DND-41 (cell line): ENCODE measurements around the gene MCM5.

Source experiments
- EZH2 ChIP-seq: IDR thresholded peaks from 3 replicates; pipeline ENCODE4 v1.6.1; 2012; ENCODE audit warnings: borderline replicate concordance, low read depth, mild to moderate bottlenecking, moderate library complexity, low read length, inconsistent platforms; ENCODE audit not compliant: severe bottlenecking
- TF ChIP-seq, protein P1 (sequence below): IDR thresholded peaks from 2 replicates; pipeline ENCODE4 v1.5.1; 2012; ENCODE audit warnings: borderline replicate concordance, low read length, moderate library complexity, mild to moderate bottlenecking; ENCODE audit not compliant: poor library complexity, severe bottlenecking; ENCODE audit errors: extremely low read depth

DNA sequence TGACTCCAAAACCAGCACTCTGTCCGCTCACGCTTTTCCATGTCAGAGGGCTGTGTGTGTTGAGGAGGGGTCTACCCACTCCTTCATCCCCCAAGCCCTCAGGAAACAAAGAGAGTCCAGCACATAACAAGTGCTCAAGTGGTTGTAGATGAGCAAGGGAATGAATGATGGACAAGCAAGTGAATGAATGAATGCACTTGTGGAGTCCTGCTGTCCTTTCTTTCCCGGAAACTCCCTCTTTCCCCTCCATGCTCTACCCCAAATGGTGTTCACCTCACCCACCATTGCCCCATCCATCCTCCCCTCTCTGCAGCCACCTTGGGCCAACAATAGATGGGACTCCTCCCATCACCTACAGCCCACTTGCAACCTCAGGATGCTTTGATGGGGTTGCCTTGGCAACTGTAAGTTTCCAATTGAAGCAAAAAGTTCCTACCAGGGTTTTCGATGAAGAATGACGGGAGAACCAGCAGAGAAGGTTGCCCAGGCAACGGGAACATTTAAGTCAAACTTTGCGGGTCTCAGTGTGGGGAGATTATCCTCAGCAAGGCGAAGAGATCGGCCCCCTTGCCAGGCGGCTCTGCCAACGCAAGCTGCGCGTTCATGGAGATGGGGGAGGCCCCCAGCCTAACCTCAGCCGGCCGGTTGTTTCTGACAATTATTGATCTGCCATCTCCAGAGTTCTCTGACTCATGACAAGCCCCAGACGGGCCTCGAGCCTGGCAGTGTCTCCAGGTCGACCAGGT lies 51.1 kb downstream of the MCM5 start:
- TF ChIP-seq, protein P1, sequence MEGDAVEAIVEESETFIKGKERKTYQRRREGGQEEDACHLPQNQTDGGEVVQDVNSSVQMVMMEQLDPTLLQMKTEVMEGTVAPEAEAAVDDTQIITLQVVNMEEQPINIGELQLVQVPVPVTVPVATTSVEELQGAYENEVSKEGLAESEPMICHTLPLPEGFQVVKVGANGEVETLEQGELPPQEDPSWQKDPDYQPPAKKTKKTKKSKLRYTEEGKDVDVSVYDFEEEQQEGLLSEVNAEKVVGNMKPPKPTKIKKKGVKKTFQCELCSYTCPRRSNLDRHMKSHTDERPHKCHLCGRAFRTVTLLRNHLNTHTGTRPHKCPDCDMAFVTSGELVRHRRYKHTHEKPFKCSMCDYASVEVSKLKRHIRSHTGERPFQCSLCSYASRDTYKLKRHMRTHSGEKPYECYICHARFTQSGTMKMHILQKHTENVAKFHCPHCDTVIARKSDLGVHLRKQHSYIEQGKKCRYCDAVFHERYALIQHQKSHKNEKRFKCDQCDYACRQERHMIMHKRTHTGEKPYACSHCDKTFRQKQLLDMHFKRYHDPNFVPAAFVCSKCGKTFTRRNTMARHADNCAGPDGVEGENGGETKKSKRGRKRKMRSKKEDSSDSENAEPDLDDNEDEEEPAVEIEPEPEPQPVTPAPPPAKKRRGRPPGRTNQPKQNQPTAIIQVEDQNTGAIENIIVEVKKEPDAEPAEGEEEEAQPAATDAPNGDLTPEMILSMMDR, result no peak
- no peak for TF ChIP-seq EZH2
